CD14-positive monocyte (primary cell): ENCODE results near the gene MCC. TPM values are rescaled to one million over a fixed set of nuclear protein-coding genes. Genes with fewer than 3 reads are reported as not detected.

ENCODE experiments used
- DNase-seq, 3 donors: peaks; one replicate each; pipeline ENCODE4 v3.0.0-alpha.2; 2011 to 2022
- H2AFZ ChIP-seq: 2 replicates; pipeline ENCODE4 v1.6.0; 2012; ENCODE audit warnings: mild to moderate bottlenecking, low read depth, low read length, inconsistent platforms; ENCODE audit not compliant: insufficient read depth, poor library complexity, severe bottlenecking
- H3K27ac ChIP-seq, 2 donors: 1 replicate in 1 of 2; 2 replicates in 1 of 2; pipeline ENCODE4 v1.5.1; 2012 to 2013; ENCODE audit warnings: low read length in 2 of 2, control low read depth in 1 of 2, inconsistent platforms in 1 of 2, low read depth in 1 of 2, mild to moderate bottlenecking in 1 of 2
- H3K27me3 ChIP-seq, 2 donors: one replicate each; pipeline versions ENCODE4 v1.6.0 to v1.6.1; 2011 to 2013; ENCODE audit warnings: low read length in 2 of 2; ENCODE audit not compliant: control insufficient read depth in 2 of 2, insufficient read depth in 2 of 2
- H3K36me3 ChIP-seq, 2 donors: replicated peaks in 1 of 2; 1 replicate in 1 of 2; 2 replicates in 1 of 2; pipeline versions ENCODE4 v1.5.1 to v1.6.1; 2012 to 2013; ENCODE audit warnings: low read length in 2 of 2, control low read depth in 1 of 2, inconsistent platforms in 1 of 2, mild to moderate bottlenecking in 1 of 2; ENCODE audit not compliant: insufficient read depth in 2 of 2, control insufficient read depth in 1 of 2
- H3K4me1 ChIP-seq, 2 donors: 1 replicate in 1 of 2; 2 replicates in 1 of 2; pipeline versions ENCODE4 v1.5.1 to v1.6.1; 2012 to 2013; ENCODE audit warnings: low read length in 2 of 2, control low read depth in 1 of 2, inconsistent platforms in 1 of 2, mild to moderate bottlenecking in 1 of 2, moderate library complexity in 1 of 2; ENCODE audit not compliant: insufficient read depth in 2 of 2, control insufficient read depth in 1 of 2
- H3K4me2 ChIP-seq: replicated peaks from 2 replicates; pipeline ENCODE3; 2012; ENCODE audit warnings: low read length, moderate library complexity, mild to moderate bottlenecking; ENCODE audit not compliant: poor library complexity, severe bottlenecking; ENCODE audit errors: extremely low read depth
- H3K4me3 ChIP-seq, 3 experiments: fragments of 200-600 bp in 1 of 3; sonication (generic) in 1 of 3; replicated peaks in 1 of 3; 1 replicate in 2 of 3; 2 replicates in 1 of 3; pipeline ENCODE4 v1.5.1; 2011 to 2013; ENCODE audit warnings: low read length in 3 of 3, mild to moderate bottlenecking in 3 of 3, control low read depth in 2 of 3, low read depth in 2 of 3, inconsistent platforms in 1 of 3, moderate library complexity in 1 of 3
- H3K79me2 ChIP-seq: 2 replicates; pipeline ENCODE4 v1.6.0; 2012; ENCODE audit warnings: mild to moderate bottlenecking, control low read depth, inconsistent platforms, low read length, moderate library complexity; ENCODE audit not compliant: insufficient read depth
- H3K9ac ChIP-seq: 2 replicates; pipeline ENCODE4 v1.6.0; 2017; ENCODE audit warnings: low read length, mild to moderate bottlenecking; ENCODE audit not compliant: insufficient read depth, poor library complexity, severe bottlenecking
- H3K9me3 ChIP-seq, 2 donors: replicated peaks in 1 of 2; 1 replicate in 1 of 2; 2 replicates in 1 of 2; pipeline versions ENCODE4 v1.5.1 to v1.6.1; 2012 to 2013; ENCODE audit warnings: low read length in 2 of 2, control low read depth in 1 of 2; ENCODE audit not compliant: control insufficient read depth in 1 of 2, insufficient read depth in 1 of 2
- H4K20me1 ChIP-seq: 2 replicates; pipeline ENCODE4 v1.6.0; 2012; ENCODE audit warnings: mild to moderate bottlenecking, low read length, control low read depth, moderate library complexity; ENCODE audit not compliant: insufficient read depth
- H3K27ac Mint-ChIP-seq, 7 donors: one replicate each; pipeline ENCODE4 v1.8.0; 2020; ENCODE audit warnings: mild to moderate bottlenecking in 7 of 7, mixed read lengths in 7 of 7, moderate library complexity in 6 of 7, inconsistent platforms in 2 of 7
- H3K27me3 Mint-ChIP-seq, 3 donors: one replicate each; pipeline ENCODE4 v1.8.0; 2021 to 2022; ENCODE audit warnings: low read depth in 3 of 3, mild to moderate bottlenecking in 3 of 3, mixed read lengths in 3 of 3, moderate library complexity in 3 of 3, inconsistent platforms in 1 of 3
- H3K36me3 Mint-ChIP-seq, 2 donors: one replicate each; pipeline ENCODE4 v1.8.0; 2020; ENCODE audit warnings: mixed read lengths in 2 of 2, inconsistent platforms in 1 of 2, mild to moderate bottlenecking in 1 of 2
- H3K4me1 Mint-ChIP-seq: one replicate; pipeline ENCODE4 v1.8.0; 2020; ENCODE audit warnings: mild to moderate bottlenecking, mixed read lengths
- H3K4me3 Mint-ChIP-seq, 2 donors: one replicate each; pipeline ENCODE4 v1.8.0; 2020; ENCODE audit warnings: mild to moderate bottlenecking in 2 of 2, mixed read lengths in 2 of 2, moderate library complexity in 1 of 2
- H3K9me3 Mint-ChIP-seq, 7 donors: one replicate each; pipeline ENCODE4 v1.8.0; 2020 to 2022; ENCODE audit warnings: mixed read lengths in 7 of 7, mild to moderate bottlenecking in 6 of 7, moderate library complexity in 6 of 7, inconsistent platforms in 2 of 7
- WGBS: methylation state at CpG from one replicate; pipeline ENCODE4 v1.1.5; 2013; ENCODE audit warnings: missing lambda C conversion rate; ENCODE audit not compliant: insufficient coverage; 5-methylcytosine and 5-hydroxymethylcytosine counted together
- intact Hi-C, 2 donors: fragments of 100-400 bp; cut with micrococcal nuclease; formaldehyde crosslinking; loops; one replicate each; pipeline versions ENCODE4 v1.15.0 to v1.15.1; 2023
- polyA plus RNA-seq, 3 donors: library from polyadenylated mRNA; depleted of rRNA in 1 of 3; unstranded in 2 of 3; stranded (reverse) in 1 of 3; fragments of 300-500 nt in 2 of 3; fragments of >200 nt in 1 of 3; fragmentation: Illumina TruSeq in 2 of 3; gene quantifications; 1 replicate in 2 of 3; 2 replicates in 1 of 3; pipeline ENCODE4 v1.2.3, GENCODE V29; 2012 to 2021
- TF ChIP-seq, protein P1 (sequence below): fragments of 200-600 bp; IDR thresholded peaks from one replicate; pipeline ENCODE4 v1.8.0; 2022; ENCODE audit warnings: antibody characterized with exemption, mild to moderate bottlenecking

Gene MCC
- polyA plus RNA-seq, 3 donors, result 0.09 TPM; not detected in 2

DNA sequence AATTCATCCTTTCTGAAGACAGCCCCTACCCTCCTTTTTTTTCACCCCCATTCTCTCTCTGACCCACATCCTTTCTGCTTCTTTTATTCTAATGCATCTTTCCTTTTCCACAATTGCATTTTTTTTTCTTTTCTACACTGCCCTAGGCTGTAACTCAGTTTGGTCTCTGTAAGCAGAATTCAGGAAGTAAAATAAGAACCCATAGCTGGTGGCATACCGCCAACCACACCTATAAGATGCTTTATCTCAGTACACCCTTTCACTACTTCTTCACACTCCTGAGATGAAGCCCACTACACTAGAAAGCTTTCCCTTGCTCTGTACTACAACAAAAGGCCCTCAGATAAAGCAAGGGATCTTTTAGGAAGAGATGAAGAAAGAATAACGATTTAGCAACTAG, 37.3 kb downstream of the MCC start:
- H4K20me1 ChIP-seq, result no peaks in the 10 kb centered on the region
- TF ChIP-seq, protein P1, sequence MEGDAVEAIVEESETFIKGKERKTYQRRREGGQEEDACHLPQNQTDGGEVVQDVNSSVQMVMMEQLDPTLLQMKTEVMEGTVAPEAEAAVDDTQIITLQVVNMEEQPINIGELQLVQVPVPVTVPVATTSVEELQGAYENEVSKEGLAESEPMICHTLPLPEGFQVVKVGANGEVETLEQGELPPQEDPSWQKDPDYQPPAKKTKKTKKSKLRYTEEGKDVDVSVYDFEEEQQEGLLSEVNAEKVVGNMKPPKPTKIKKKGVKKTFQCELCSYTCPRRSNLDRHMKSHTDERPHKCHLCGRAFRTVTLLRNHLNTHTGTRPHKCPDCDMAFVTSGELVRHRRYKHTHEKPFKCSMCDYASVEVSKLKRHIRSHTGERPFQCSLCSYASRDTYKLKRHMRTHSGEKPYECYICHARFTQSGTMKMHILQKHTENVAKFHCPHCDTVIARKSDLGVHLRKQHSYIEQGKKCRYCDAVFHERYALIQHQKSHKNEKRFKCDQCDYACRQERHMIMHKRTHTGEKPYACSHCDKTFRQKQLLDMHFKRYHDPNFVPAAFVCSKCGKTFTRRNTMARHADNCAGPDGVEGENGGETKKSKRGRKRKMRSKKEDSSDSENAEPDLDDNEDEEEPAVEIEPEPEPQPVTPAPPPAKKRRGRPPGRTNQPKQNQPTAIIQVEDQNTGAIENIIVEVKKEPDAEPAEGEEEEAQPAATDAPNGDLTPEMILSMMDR, result no peak
- H2AFZ ChIP-seq, result no peak overlapping the region
- WGBS, result no CpG with 5 or more reads among the region's 2 CpGs
- peaks cover 2% of the 10 kb centered on the region for H3K4me1 Mint-ChIP-seq
- no peak overlapping the region for H3K9ac ChIP-seq
- no peak overlapping the region for H3K4me3 ChIP-seq
- no peak overlapping the region for H3K4me2 ChIP-seq
- H3K27ac Mint-ChIP-seq, result no peak overlapping the region
- no peaks in the 10 kb centered on the region for H3K9me3 ChIP-seq
- no peaks in the 10 kb centered on the region for H3K79me2 ChIP-seq
- H3K27ac ChIP-seq, result no peak overlapping the region
- no peaks in the 10 kb centered on the region for H3K36me3 Mint-ChIP-seq
- H3K4me1 ChIP-seq, result no peaks in the 10 kb centered on the region
- no peak overlapping the region for H3K4me3 Mint-ChIP-seq
- peaks cover 10 to 25% (median 14%) of the 10 kb centered on the region in 3 donors for H3K27me3 Mint-ChIP-seq
- H3K9me3 Mint-ChIP-seq, result peaks cover 0 to 1% (median 0%) of the 10 kb centered on the region in 7 donors
- no peaks in the 10 kb centered on the region for H3K36me3 ChIP-seq
- peaks cover 6 to 18% of the 10 kb centered on the region in 2 donors for H3K27me3 ChIP-seq
- DNase-seq, result no peak
- intact Hi-C loops, result no loop called here

DNA sequence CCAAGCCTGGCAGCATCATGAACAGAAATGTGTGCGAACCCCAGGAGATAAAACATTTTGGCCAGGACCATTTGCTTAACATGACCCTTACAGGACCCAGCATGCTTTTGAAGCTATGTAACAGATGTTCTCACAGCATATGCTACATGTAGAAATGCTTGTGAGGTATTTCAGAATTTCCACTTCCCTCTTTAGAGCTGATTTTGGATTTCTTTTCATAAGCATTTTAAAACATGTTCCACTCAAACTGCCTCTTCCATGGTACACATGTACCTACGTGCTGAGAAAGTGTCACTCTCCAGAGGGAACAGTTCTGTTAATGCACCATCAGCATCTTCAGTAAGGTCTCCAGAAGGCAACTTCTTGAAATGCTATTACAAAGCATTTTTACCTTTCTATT, 37.8 kb downstream of the MCC start:
- Histone ChIP-seq H3K9ac (no peak overlapping the region), H4K20me1 (no peaks in the 10 kb centered on the region), H3K4me1 (no peaks in the 10 kb centered on the region), H3K79me2 (no peaks in the 10 kb centered on the region), H3K27ac (no peak overlapping the region), H3K9me3 (no peaks in the 10 kb centered on the region), H2AFZ (no peak overlapping the region), H3K4me3 (no peak overlapping the region), H3K36me3 (no peaks in the 10 kb centered on the region), H3K4me2 (no peak overlapping the region), H3K27me3 (peaks cover 6 to 22% of the 10 kb centered on the region in 2 donors)
- Mint-ChIP-seq H3K4me3 (no peak overlapping the region), H3K36me3 (no peaks in the 10 kb centered on the region), H3K27ac (no peak overlapping the region), H3K27me3 (peaks cover 10 to 29% (median 14%) of the 10 kb centered on the region in 3 donors), H3K4me1 (peaks cover 2% of the 10 kb centered on the region), H3K9me3 (peaks cover 0 to 5% (median 1%) of the 10 kb centered on the region in 7 donors)
- DNase-seq, result no peak
- WGBS, result 62% methylated on average over 2 of the region's 2 CpGs
- TF ChIP-seq, protein P1, result no peak
- intact Hi-C loops, result no loop called here
